HG03439 (cell line): ENCODE results near the gene TREML2.
"Not testable (repeated sequence)": the region's sequence is repeated elsewhere in the genome, so short reads cannot be mapped to it uniquely, and the experiment has no call there.

Source experiments
- ATAC-seq: cut with Tn5 transposase; IDR thresholded peaks from one replicate; pipeline ENCODE4 v1.9.1; 2021; ENCODE audit warnings: mild to moderate bottlenecking, moderate library complexity; ENCODE audit not compliant: unreplicated experiment

The TREML2 gene

GRCh38 chr6:41200901-41201763 lies at the start of gene TREML2:
TREML2 (minus strand) TSS chr6:41201149; CDS start chr6:41201008, 141 bp downstream.
- ATAC-seq, result no peak

- no peak for ATAC-seq
Measured at GRCh38 chr6:41247882-41248705, 47.1 kb upstream of the TREML2 start.

- no peak for ATAC-seq
Measured at GRCh38 chr6:41247288-41247865, 46.4 kb upstream of the TREML2 start.

GRCh38 chr6:41246529-41246928 lies 45.6 kb upstream of the TREML2 start:
- not testable (repeated sequence) for ATAC-seq

GRCh38 chr6:41239467-41240159 lies 38.7 kb upstream of the TREML2 start:
- ATAC-seq, result no peak

GRCh38 chr6:41237128-41237527 lies 36.2 kb upstream of the TREML2 start:
- no peak for ATAC-seq

GRCh38 chr6:41236276-41236675 lies 35.3 kb upstream of the TREML2 start:
- ATAC-seq, result no peak

GRCh38 chr6:41232667-41233066 lies 31.7 kb upstream of the TREML2 start:
- ATAC-seq, result no peak

- no peak for ATAC-seq
Measured at GRCh38 chr6:41231246-41231645, 30.3 kb upstream of the TREML2 start.

GRCh38 chr6:41229721-41230120 lies 28.8 kb upstream of the TREML2 start:
- no peak for ATAC-seq

GRCh38 chr6:41228616-41229015 lies 27.7 kb upstream of the TREML2 start:
- no peak for ATAC-seq

GRCh38 chr6:41228096-41228495 lies 27.1 kb upstream of the TREML2 start, which contains the start of gene TREML4:
TREML4 (plus strand) TSS chr6:41228349; CDS start chr6:41228428, 79 bp downstream.
- ATAC-seq, result no peak

- no peak for ATAC-seq
Measured at GRCh38 chr6:41226752-41227151, 25.8 kb upstream of the TREML2 start.

- no peak for ATAC-seq
Measured at GRCh38 chr6:41224800-41225199, 23.9 kb upstream of the TREML2 start.

- ATAC-seq, result no peak
Measured at GRCh38 chr6:41222513-41222912, 21.6 kb upstream of the TREML2 start.

- no peak for ATAC-seq
Measured at GRCh38 chr6:41222045-41222444, 21.1 kb upstream of the TREML2 start.

- ATAC-seq, result no peak
Measured at GRCh38 chr6:41216616-41217015, 15.7 kb upstream of the TREML2 start.

GRCh38 chr6:41215777-41216176 lies 14.8 kb upstream of the TREML2 start:
- ATAC-seq, result no peak

GRCh38 chr6:41214559-41215238 lies 13.8 kb upstream of the TREML2 start:
- no peak for ATAC-seq
